ENCODE data around the gene ALK. TPM values are rescaled to one million over a fixed set of nuclear protein-coding genes. Genes with fewer than 3 reads are reported as not detected.

The ALK gene
- total RNA-seq, 1 donor from 2014 or later, result 0.16 TPM

DNA sequence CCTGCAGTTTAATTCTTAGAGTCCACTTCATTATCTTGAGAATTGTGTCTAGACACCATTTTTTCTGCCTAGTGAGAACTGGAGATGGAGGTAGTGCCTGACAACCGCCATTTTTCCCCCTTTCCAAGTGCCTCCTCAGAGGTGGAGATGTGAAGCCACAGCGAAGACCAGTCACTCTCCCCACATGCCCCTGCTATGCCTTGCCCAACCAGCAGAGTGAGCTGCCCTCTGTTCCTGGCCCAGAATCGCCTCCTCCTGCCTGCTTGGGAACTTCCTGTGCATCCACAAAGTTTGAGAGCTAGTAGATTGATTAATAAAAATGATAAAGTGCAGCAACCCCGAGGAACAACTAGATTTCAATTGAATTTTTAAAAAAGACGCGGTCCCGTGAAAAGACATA is 682.9 kb downstream of the ALK start:
- intact Hi-C loops (cut with DNase I), result no loop called here
- ATAC-seq (ENCODE audit: poor library complexity) (peak; percentile 69), DNase-seq (no peak)

DNA sequence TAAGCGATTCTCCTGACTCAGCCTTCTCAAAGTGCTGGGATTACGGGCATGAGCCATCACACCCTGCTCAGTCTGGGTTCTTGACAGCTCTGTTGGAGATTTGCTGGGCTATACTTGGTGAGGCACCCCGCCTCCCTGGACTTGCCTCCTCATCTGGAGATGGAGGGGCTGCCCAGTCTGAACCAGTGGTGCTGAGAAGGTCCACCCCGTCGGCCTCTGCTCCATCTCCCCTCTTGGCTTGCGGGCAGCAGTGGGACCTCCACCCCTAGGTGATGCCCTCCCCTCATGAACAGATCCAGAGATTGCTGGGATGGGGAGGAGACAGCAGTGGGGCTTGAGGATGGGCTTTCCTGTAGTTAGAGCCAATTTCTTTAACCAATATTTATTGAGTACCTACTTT is 685.3 kb downstream of the ALK start:
- DNase-seq (no peak), ATAC-seq (ENCODE audit: poor library complexity) (no peak)
- intact Hi-C loops (cut with DNase I), result no loop called here

DNA sequence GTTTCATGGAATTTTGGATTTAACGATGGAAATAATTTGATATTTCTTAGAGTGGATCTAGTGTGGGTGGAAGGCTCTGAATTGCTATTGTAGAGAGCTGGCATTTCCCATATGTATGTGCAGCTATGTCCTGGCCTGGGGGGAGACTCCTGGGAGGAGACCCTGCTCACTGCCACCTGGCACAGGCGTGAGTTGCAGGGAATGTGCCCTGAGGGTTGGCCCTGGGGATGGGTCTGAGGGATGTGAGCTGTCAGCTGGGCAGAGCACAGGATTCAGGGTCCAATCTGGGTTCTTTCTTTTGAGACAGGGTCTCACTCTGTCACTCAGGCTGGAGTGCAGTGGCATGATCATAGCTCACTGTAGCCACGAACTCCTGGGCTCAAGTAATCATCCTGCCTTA is 686.0 kb downstream of the ALK start:
- no peak for ATAC-seq (ENCODE audit: poor library complexity)
- intact Hi-C loops (cut with DNase I), result no loop called here
- DNase-seq, result no peak

DNA sequence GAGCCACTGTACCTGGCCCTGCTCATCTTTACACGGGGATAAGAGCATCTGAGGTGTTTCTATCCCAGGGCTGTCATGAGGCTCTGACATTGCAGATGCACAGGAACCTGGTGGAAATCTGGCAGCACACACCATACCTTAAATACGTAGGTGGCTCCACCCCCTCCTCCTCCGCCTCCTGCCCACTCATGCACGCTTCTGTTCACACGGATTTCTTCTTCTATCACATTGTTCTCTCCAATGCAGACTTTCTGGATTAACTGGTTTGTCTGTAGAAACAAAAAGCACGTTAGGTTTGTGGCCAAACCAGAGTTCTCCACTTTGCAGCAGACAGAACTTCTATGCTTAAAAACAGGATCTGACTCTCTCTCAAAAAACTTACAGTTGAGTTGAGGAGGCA is 688.0 kb downstream of the ALK start:
- intact Hi-C loops (cut with DNase I), result no loop called here
- ATAC-seq (ENCODE audit: poor library complexity), result no peak
- DNase-seq, result no peak

DNA sequence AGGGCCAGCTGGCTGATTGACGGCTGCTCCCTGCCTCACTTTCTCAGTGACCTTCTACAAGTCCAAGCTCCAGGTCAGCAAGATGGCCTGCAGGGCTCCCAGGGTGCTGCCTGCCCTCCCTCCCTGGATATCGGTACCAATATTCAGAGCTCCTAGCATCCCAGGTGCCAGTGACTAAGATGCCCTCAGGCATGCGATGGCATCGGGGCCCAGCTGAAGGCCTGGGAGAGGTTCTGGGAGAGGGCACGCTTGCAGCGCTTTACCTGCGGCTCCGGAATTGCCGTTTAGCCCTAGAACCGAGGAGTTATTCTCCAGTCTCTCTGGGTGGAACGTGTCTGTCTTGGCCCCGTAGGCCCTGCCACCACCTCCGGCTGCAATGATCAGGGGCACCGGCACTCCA is 689.3 kb downstream of the ALK start:
- intact Hi-C loops (cut with DNase I), result no loop called here
- ATAC-seq (ENCODE audit: poor library complexity), result no peak
- no peak for DNase-seq

DNA sequence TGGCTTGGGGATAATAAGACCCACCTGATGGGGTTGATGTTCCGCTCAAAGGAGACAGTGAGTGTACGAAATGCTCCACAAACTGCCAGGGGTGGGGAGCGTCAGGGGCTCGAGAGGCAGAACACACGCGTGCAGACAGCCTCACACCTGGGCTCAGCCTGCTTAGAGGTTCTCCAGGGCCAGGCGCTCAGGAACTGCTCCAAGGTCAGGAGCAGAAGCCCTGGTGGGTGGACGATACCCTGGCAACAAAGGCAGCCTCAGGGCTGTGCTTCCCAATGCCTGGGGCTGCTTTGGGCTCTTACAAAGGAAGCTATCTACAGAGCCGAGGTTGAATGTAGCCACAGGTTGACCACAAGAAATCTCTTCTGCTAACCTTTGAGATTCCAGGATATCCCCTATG is 691.7 kb downstream of the ALK start:
- no peak for ATAC-seq (ENCODE audit: poor library complexity)
- no peak for DNase-seq
- intact Hi-C loops (cut with DNase I), result no loop called here

DNA sequence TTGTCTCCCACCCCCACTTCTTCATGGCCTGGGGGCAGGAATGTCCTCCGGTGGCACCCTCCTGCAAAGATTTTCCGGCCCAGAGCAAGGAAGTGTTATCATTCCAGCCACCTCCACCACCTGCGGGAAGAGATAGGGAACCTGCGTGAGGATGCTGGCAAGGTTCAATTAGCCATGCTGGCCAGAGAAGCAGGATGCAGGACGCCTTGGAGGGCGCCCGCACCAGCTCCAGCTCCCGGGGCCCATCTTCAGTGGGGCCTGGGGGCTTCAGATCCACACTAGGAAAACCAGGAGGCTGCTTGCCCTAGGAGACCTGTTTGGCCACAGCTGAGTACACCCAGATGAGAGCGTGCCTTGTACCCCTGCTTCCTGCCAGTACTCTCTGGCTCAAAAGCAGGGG is 692.4 kb downstream of the ALK start:
- ATAC-seq (ENCODE audit: poor library complexity), result no peak
- DNase-seq, result no peak
- intact Hi-C loops (cut with DNase I), result no loop called here

DNA sequence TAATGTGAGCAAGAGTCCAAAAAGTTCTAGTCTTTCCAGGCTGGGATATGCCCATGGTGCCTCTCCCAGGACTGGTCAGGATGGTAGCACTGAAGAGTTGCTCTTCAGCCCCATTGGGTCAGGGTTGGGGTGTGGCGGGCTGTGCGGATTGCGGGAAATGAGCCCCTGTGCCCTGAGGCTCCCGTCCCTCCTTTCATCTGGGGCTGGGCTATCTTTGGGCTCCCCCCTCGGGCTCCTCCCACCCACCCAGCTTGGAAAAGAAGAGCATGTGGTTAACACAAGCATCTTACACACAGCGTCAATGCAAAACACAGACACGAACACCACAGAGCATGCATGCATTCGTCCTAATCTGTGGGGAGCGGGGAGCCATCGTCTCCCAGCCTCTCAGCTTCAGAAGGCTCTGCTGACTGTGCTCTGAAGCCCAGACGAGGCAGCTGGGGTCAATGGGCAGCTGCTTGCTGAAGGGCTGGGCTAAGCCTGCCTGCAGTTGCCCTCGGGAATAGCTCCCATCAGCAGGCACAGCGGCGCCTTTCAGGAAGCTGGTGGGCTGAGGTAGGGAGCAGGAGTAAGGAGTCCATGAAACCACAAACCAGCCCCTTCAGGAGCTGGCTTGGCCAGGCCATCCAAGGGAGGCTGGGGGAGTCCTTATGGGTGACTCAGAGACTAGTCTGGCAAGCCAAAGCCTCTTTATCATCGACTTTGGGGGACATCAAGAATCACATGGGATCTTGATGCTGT is 693.3 kb downstream of the ALK start:
- DNase-seq, result no peak
- no peak for ATAC-seq (ENCODE audit: poor library complexity)
- intact Hi-C loops (cut with DNase I), result no loop called here

DNA sequence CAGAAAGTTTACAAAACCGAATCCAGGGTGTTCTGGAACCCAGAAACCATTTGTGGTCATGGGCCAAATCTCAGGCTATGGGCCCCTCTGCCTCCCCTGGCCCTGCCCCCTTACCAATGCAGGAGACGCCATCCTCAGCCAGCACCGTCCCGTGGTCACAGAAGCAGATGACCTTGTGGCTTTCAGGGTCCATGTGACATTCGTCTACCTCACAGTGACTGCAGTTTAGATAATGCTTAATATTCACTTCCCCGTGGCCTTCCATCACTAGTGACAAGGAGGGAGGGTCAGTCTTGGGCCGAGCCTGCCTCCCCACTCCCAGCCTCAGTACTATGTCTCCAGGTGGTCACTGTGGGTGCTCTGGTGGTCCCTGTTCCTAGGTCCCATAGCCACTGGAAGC is 694.6 kb downstream of the ALK start:
- ATAC-seq (ENCODE audit: poor library complexity) (no peak), DNase-seq (no peak)
- intact Hi-C loops (cut with DNase I), result no loop called here

DNA sequence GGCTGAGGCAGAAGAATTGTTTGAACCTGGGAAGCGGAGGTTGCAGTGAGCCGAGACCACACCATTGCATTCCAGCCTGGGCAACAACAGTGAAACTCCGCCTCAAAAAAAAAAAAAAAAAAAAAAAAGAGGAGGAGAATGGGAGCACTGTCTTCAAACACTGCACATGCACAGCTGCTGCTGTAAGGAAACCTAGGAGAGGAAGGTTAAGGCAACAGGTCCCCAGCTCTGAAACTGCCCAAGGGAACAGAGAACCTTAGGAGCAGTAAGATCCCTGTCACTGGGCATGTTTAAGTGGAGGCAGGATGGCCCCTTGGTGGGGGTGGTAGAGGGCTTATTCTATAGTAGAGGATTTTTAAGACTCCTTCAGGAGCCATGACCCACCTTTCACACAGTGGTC is 695.0 kb downstream of the ALK start:
- intact Hi-C loops (cut with DNase I), result no loop called here
- ATAC-seq (ENCODE audit: poor library complexity), result no peak
- DNase-seq, result no peak

DNA sequence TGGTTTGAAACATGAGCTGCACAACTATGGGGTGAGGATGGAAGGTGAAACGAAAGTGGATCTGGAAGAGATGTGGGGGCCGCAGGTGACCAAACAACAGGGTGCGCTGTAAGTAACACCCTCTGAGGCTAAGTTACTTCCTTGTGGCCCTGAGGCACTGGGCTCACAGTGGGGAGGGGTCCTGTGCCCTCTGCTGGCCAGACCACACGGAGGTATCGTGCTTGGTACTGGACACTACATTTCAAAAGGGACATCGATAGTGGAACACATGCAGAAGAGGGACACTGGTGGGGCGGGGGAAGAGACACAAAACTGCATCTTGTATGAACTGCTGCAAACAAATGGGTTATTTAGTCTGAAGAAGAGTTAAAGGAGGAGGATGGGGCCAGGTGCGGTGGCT is 695.6 kb downstream of the ALK start:
- no peak for ATAC-seq (ENCODE audit: poor library complexity)
- DNase-seq, result no peak
- intact Hi-C loops (cut with DNase I), result no loop called here

DNA sequence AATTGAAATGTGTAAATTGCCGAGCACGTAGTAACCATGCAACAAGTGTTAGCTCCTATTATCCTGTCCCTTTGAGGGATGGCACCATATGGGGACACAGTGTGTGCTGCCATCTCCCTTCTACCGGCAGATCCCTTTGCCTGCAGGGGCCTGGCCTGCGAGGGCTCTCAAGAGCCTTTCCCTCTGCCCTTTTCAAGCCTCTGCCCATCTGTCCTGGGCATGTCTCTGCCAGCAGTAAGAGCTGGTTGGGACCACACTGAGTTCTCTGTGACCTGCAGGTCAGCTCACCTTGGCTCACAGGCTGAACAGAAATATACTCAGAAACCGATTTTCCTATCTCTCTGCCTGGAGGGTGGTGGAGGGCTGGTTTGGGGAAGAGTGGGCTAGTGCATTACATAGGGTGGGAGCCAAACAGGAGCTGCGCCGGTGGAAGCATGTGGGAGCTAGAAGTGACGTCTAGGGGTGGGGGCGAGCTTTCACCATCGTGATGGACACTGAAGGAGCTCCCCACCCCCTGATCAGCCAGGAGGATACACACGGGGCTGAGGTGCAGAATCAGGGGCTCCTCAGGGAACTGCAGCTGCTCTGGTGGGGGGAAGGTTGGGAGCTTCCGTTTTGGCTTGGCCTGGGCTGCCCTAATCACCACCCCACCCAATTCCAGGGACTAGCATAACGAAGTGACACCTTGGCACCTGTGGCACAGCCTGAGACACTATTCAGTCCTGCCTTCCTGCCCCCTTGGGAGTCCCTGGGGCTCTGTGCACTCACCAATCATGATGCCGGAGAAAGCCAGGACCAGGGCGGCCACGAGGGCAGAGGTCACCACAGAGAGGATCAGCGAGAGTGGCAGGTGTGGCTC is 696.5 kb downstream of the ALK start:
- ATAC-seq (ENCODE audit: poor library complexity), result no peak

DNA sequence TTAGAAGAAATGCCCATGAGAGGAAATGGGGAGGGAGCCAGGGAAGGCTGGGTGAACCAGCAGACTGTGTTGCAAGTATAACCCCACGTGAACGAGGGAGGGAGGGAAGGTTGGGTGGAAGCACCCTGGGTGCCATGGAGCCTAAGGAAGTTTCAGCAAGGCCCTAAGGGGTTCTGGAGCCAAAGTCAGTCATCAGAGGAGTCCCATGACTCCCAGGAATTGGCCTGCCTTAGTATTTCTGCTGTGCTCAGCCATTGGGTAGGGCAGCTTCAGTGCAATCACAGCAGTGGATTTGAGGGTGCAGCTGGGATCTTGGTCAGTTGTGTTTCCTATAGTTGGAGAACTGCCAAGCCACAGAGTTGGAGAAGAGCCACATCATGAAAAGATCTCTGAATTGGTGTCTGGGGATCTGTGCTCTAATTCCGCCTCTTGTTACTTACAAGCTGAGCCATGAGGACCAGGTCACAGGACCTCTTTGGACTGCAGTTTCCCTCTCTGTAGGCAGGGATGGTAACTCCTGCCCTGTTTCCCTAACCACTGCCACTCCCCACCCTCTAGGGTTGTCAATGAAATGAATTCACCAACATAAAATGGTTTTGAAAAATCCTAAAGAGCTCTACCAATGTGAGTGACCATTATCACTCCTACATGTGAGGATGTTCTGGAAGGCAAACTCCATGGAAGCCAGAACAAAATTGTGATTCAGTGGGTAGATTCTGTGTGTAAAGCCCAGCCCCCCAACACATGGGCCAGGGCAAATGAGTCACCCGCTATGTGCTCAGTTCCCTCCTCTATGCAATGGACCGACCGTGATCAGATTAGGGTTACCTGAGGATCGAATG is 697.3 kb downstream of the ALK start:
- DNase-seq (peak; percentile 56), ATAC-seq (ENCODE audit: poor library complexity) (peak; percentile 83)
- intact Hi-C loops (cut with DNase I), result no loop called here

More for the DNA sequence above, 696.5 kb downstream of the ALK start:
- intact Hi-C loops (cut with DNase I), result no loop called here
- DNase-seq, result no peak

DNA sequence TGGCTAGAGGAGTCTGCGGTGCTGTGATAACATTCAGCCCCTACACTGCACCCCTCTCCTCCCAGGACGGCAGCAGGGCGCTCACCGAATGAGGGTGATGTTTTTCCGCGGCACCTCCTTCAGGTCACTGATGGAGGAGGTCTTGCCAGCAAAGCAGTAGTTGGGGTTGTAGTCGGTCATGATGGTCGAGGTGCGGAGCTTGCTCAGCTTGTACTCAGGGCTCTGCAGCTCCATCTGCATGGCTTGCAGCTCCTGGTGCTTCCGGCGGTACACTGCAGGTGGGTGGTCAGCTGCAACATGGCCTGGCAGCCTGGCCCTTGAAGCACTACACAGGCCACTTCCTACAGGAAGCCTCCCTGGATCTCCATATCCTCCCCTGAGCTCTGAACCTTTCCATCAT is 698.1 kb downstream of the ALK start:
- no peak for ATAC-seq (ENCODE audit: poor library complexity)
- DNase-seq, result no peak
- intact Hi-C loops (cut with DNase I), result no loop called here

DNA sequence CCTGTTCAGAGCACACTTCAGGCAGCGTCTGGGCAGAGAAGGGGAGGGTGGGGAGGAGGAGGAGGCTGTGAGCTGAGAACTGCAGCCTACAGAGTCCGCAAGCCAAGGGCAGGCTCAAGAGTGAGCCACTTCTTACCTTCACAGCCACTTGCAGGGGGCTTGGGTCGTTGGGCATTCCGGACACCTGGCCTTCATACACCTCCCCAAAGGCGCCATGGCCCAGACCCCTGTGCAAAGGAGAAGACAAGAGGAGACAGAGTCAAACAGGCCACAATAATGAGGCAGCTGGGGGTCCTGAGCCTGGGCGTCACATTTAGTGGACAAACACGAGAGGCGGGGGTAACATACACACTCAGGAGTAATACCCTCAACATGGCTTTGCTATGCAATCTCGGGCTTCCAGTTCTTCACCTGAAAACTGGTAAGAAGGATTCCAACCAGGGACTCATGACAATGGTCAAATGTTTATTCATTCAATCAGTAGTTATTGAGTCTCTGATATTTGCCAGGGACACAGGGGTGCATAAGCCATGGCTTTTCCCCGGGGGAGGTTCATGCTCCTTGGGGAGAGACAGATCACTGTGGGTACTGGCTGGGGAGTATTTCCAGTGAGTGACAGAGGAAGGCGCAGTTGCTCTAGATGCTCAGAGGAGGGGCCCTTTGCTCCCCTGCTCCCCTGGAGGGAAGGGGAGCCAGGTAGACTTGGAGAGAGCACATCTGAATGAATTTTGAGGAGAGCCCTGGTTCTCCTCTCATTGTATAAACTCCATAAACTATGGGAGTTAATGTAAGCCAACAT is 698.8 kb downstream of the ALK start:
- intact Hi-C loops (cut with DNase I), result no loop called here
- ATAC-seq (ENCODE audit: poor library complexity) (no peak), DNase-seq (no peak)

DNA sequence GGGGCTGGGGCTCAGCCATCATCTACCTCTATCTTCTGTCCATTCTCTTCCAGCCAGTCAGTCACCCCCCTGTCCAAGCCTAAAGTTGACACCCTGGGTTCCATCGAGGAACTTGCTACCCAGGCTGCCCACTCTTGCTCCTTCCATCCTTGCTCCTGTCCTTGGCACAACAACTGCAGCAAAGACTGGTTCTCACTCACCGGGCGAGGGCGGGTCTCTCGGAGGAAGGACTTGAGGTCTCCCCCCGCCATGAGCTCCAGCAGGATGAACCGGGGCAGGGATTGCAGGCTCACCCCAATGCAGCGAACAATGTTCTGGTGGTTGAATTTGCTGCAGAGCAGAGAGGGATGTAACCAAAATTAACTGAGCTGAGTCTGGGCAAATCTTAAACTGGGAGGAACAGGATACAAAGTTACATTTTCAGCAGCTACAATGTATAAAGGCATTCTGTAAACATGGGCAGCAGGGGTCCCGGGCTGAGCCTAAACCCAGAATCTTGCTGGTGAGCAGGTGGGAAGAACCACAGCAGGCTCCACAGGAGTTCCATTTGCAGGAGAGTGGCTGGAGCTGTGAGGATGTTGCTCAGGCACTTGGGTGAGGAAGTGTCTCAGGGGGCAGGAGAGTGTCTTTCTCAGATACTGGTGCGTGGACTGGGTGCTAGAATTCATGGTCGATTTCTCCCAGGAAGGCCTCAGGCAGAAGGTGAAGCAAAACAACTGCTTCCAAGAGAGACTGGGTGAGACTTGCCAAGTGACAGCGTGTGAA is 700.7 kb downstream of the ALK start:
- ATAC-seq (ENCODE audit: poor library complexity) (no peak), DNase-seq (no peak)
- intact Hi-C loops (cut with DNase I), result no loop called here

DNA sequence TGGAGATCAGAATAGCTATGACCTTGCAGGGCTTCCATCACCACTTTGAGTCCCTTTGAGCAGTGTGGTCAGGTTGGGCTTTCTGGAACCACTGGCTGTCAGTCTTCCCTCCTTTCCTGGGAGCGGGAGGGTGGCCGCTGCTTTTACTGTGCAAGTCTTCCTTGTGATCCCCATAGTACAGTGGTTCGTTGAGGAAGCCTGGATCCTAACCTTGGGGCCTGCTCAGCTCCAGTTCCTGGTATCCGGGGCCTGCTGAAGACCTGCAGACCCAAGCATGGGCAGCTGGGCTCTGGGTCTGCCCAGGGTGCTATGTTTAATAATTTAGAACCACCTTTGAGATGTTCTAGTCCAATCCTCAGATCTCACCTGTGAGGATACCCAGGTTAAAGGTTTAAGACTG is 702.0 kb downstream of the ALK start:
- DNase-seq, result no peak
- intact Hi-C loops (cut with DNase I), result no loop called here
- no peak for ATAC-seq (ENCODE audit: poor library complexity)

DNA sequence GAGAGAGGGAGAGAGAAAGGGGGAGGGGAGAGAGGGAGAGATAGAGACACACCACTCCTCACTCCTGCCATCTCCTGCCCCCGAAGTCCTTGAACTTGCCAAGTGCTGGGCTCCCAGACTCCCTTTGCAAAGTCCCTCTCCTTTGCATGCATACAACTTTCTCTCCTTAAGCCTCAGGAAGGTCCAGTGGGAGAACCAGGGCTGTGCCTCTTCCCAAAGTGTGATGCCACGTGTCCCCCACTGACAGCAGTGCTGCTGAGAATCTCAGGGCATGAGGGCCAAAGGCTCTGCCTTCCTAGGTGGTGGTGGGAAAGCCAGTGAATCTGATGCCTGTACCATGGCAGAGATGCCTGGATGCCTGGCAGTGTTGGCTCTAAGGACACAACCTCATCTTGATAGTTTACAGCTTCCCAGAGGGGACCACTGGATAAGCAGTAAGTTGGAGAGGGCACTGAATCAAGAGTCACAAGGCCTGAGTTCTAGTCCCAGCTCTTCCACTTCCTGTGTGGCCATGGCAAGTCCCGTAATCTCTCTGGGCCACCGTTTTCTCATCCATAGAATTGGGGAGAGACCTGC is 702.7 kb downstream of the ALK start:
- ATAC-seq (ENCODE audit: poor library complexity) (no peak), DNase-seq (no peak)
- intact Hi-C loops (cut with DNase I), result no loop called here
